Measurements from ENCODE around the gene DUT.
"Not testable (repeated sequence)": the region's sequence is repeated elsewhere in the genome, so short reads cannot be mapped to it uniquely, and the experiment has no call there.

The DUT gene

DNA sequence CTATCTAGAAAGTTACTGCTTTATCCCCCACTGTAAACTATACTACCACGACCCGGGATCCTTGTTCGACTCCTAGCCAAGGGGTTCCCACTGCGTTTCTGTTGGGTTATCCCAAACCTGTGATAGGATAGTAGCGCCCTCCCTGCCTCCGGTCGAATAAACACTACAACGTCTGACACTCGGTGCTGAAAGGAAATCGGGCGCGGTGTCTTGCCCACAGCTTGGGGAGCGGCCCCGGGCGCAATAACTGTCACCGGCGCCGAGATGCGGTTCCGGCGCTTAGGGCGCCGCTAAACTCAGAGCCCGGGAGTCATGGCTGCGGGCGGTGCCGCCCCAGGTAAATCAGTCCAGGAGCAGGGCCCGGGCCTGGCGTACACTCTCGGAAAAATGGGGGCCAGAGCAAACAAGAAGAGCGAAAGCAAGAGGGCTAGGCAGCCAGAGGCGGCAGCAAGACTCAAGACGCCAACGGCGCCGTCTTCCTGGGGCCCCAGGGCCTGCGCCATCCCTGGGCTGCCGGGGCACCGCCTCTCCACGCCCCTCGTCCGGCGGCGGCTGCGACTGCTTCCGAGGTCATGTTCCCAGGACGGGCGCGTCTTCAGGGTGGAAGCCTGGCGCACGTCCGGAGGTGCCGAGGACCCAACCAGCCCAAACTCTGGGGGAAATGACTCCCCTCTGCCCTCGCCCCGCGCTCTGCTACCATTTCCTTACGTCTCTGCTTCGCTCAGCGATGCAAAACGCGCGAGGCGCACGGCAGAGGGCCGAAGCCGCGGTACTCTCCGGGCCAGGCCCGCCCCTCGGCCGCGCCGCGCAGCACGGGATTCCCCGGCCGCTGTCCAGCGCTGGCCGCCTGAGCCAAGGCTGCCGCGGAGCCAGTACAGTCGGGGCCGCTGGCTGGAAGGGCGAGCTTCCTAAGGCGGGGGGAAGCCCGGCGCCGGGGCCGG lies at the start of gene DUT:
Gene DUT (plus strand): TSS at position 575 of the 941 bp plus-strand sequence. CDS start 87 bp downstream, at position 662.
- peak; percentile 74 to 81 for DNase-seq

DNA sequence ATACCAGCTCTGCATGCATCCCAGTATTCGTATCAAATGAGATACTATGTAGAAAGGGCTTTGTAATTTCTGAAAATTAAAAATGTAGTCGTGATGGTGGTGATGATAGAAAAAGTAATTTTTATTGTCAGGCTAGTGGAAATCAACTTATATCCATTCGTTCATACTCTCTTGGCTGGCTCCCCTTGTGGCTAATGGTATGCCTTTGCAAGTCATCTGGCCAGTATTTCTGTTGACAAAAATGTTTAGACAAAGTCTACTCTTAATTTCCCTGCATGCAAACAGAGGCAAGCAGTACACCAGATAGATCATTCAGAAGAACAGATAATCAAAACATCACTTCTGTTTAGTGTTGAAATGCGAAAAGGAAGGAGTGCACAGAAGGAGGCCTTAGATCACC lies 49.6 kb upstream of the DUT start:
- DNase-seq, result no peak

DNA sequence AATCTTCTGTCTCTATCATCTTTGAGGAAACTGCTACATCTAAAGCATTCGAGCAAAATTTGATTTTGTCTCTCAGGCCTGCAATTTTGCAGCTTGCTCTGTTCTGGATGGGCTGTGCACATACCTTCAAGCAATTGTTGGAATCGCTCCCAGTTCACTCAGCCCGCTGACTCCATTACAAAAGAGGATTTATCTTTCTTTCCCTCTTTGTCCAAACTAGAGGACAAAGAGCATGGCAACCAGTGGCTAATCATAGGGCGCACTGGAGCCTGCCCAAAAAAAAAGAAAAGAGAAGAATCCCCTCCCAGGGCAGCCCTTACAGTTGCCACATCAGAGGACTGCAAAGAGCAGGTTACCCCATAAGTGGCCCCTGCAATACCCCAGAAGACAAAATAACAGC lies 49.0 kb upstream of the DUT start:
- DNase-seq, result no peak

DNA sequence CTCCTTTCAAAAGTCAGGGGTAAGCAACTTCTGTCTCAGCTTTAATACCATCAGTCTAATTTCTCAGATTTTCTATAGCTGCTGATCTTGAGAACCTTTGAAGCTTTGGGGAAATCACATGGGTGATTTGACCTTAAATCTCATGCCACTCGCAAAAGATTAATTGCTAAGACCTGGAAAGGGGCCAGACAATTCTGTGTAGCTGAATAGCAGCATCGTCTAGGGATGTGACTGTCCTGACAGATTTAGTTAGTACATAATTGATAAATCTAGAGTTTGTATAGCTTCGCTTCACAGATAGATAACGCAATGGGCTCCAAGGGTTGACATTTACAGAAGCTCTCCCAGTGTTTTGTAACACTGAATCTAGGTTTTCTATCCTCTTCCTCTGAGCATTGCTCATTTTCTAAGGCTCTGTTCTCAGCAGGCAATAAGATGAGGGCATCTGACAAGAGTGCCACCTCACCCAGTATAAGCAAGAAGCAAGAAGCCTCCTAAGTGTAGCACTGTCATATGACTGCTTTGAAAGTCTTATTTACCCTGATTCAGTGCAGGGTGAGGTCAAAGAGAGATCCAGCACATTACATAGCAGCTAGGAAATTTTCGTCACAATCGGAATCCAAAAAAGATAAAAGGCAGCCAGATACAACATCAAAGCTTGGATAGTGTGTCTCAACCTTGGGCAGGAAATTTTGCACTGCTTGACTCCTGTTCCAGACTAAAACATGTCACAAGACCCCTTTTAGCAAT lies 47.7 kb upstream of the DUT start:
- DNase-seq, result no peak

DNA sequence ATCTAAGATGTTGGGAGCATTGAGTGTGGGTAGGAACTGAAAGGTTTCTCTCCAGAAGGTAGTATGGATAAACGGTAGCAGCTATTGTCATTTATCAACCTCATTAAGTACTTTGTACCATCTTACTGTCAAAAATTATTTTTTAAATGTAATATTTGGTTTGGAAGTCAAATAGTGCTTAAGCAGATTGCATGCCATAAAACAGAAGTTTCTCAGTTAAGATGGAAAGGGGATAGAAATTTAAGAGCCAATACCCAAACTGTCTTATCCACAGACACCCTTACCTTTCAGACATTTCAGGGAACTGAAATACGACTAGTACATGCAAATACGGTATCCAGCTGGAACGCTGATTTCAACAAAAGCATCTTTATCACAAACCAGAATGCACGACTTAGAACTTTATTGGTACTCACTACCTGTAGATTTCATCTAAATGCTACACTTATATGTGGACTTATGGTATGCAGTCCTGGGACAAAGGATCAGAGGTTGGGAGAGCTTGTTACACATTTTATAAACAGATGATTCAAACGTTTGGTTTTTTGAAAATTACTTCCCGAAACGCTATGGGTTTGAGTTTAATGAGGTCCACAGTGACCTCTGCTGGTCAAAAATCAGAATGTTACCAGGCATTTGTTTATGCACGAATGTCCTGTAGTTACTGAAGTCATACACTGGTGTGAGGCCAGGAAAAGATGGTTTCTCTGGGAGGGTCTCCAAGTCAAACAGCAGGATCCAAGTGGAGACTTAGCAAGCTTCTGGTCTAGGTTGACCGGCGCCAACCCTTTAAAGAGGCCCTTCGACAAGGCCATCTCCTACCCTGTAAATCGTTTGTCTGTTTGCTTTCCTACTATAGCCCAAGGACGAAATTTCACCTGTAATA lies 45.7 kb upstream of the DUT start:
- peak; percentile 25 to 61 for DNase-seq

DNA sequence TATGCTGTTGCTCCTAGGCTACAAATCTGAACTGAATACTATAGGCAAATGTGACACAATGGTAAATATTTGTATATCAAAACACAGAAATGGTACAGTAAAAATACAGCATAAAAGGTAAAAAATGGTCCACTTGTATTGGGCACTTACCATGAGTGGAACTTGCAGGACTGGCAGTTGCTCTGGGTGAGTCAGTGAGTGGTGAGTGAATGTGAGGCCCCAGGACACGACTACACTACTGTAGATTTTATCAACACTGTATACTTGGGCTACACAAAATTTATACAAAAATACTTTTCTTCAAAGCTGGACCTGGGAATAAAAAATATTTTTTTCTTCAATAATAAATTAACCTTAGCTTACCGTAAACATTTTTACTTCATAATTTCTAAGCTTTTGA lies 41.6 kb upstream of the DUT start:
- no peak for DNase-seq

DNA sequence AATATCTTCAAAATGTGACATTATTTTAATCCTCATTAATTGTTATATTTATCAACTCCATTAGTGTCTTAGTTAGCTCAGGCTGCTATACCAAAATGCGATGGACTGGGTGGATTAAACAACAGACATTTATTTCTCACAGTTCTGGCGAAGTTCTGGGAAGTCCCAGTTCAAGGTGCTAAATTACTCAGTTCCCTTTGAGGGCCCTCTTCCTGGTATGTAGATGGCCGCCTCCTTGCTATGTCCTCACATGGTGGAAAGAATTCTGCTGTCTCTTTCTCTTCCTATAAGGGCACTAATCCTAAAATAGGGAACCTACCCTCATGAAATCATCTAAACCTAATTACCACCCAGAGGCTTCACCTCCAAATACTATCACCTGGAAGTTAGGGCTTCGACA lies 38.8 kb upstream of the DUT start:
- no peak for DNase-seq

DNA sequence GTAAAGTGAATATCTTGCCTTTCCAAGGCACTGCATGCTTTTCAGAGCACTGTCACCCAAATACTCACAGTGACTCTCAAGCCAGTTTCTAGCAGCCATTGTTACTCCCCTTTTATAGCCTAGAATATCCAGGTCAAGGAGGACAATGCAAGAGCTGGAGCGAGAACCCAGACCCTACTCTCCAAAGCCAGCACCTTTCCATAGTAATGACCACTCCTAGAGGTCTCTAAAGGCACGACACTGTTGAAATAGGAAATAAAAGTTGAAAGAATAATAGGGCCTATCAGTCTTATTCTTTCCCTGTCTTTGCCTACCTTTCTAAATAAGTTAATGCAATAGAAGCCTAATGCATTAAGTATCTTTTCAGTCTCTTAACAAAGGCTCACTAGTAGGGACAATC lies 33.6 kb upstream of the DUT start:
- no peak for DNase-seq

DNA sequence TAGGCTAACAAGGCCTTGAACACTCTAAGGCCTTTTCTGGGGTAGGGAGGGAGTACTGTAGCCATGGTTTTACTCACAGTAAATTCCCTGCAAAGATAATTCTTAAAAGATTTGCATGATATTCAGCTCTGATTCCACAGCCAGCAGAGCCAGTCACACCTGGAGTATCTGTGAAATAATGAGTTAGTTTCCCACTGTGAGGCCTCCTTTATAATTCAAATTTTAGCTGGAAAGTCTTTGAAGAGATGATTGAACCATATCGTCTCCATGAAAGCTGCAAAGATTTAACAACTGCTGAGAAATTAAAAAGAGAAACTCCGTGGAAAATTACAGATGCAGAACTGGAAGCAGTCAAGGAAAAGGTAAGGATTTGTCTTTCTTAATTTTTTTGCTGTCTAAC lies 32.3 kb upstream of the DUT start:
- DNase-seq, result no peak

DNA sequence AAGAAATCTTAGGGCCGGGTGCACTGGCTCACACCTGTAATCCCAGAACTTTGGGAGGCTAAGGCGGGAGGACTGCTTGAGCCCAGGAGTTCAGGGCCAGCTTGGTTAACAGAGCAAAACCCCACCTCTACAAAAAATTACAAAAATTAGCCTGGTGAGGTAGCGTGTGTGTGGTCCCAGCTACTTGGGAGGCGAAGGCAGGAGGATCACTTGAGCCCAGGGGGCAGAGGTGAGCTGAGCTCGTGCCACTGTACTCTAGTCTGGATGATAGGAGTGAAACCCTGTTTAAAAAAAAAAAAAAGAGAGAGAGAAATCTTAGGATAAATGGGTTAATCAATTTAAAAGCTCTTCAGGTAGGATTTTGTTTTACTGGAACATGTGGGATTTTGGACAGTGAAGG lies 31.2 kb upstream of the DUT start:
- DNase-seq, result no peak

DNA sequence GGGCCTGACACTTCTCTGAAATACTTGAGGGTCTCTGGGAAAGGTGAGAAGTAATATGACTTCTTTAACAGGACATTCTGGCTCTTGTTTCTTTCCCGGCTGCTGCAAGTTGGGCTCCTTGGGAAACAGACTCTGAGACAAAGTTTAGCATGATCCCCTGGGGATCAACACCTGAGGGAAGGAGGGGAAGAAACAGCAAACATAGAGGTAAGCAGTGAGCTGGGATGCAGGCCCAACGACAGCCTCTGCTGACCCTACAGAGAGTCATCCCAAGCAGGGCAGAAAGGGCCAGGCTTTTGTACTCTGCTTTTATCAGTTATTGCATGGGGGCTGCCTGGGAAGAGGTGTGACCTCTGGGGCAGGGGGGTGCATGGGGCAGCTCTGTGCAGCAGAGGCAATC lies 26.8 kb upstream of the DUT start:
- no peak for DNase-seq

DNA sequence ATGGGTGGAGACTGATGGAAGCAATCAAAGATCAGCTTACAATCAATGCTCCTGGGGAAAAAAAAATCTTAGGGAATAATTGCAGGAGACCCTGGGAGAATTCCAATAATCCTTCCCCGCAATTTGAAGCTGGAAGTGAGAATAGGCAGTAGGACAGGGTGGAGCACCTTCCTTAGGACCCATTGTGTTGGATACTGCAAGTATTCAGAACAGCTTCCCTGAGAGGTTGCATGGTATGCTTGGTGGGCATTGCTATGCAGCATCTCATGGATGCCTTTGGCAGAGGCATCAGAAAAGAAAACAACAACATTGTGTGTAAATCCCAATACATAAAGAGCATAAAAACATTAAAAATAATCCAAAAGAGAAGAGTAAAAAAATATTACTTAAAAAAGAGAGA lies 24.6 kb upstream of the DUT start:
- DNase-seq, result no peak

DNA sequence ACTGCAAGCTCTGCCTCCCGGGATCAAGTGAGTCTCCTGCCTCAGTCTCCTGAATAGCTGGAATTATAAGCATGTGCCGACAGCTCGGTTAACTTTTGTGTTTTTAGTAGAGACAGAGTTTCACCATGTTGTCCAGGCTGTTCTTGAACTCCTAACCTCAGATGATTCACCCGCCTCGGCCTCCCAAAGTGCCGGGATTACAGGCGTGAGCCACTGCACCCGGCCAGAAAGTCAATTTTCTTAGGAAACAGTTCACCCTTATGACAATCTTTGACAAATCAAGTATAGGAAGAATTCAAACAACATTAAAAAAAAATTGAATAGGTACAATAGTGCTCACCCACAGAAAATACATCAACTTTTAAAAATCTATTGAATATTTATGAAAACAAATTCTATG lies 23.6 kb upstream of the DUT start:
- DNase-seq, result no peak

DNA sequence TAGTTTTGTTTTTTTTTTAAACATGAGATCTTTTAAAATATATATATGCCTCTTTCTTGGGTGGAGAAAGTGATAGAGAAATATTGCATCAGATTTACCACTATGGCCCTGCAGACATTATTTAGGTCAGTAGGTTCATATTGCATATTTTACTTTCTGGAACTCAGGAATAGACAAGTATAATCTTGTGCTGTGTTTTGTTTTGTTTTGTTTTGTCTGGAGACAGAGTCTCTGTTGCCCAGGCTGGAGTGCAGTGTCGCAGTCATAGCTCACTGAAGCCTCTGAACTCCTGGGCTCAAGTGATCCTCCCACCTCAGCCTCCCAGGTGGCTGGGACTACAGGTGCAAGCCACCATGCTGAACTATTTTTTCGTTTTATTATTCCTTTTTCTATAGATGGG lies 21.5 kb upstream of the DUT start:
- DNase-seq, result no peak

DNA sequence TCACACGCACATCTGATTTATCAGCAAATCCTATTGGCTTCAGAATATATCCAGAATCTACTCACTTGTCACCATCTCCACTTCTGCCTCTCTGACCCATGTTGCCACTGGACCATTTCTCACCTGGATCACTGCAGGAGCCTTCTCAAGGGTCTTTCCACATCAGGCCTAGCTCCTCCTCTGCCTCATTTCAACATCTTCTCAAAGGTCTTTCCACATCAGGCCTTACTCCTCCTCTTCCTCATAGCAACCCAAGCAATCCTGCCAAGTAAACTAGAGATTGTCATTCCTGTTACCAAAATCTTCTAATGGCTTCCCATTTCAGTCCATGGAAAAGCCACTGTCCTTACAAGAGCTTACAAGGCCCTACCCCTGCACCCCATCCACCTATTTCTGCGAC lies 18.0 kb upstream of the DUT start:
- no peak for DNase-seq

DNA sequence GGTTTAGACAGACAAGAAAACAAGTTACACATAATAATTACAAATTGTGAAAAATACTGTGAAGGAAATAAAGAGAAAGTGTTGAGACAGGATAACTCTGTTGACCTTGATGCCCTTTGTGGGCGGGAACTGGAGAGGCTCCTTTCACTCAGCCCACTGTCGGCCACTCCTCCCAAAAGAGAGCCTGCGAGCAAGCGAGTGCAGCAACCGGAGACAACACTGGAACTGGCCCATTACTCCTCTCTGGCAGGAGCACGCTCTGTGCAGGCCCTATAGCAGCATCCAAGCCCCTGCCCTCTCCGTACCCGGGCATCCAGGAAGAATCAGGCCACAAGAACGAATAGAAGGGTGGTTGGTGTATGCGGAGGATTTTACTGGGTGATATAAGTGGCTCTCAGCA lies 16.2 kb upstream of the DUT start:
- no peak for DNase-seq

DNA sequence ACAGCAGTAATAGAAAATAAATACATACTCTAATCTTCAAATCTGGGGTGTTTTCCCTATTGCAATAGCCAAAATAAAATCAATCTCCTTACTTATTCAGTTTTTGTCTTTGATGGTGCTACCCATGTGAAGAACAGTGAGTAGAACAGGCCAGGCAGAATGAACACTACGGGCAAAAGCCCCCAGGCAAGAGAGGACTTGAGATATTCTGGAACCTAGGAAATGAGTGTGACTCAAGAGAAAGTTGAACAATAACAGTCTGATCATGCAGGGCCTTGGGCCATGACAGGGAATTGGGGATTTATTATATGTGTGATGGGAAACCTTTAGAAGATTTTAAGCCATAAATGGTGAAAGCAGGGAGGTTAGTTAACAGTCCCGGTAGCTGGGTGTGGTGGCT lies 14.0 kb upstream of the DUT start:
- no peak for DNase-seq

DNA sequence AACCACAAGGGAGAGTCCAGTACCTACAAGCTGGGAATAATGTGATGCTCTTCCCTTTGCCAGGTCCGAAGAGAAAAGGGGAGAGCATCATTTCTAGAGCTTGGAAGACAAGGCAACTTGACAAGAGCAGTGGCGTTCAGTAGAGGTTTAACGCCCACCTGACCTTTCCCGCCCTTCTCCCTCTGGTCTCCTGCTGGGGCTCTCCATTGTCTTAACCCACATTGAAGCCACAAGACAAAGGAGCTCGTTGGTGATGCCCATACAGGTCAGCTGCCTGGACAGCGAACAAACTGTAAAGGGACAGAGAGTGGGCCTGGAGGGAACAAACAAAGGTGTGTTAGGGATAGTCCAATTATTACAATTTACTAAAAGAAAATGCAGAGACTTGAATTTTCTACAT lies 13.1 kb upstream of the DUT start:
- DNase-seq, result no peak

DNA sequence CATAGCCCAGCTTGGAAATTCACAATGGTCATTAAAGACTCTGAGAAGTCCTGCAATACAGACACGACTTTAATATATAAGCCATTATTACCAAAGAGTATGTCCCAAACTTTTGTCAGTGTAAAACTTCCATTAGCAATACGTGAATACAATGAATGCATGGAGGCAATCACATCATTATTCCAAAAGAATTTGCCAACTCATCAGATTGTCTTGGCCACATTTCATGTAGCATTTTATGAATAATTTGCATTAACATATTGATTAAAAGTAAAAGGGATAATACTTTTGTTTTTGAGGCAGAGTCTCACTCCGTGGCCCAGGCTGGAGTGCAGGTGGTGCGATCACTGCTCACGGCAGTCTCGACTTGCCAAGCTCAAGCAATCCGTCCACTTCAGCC lies 7.9 kb upstream of the DUT start:
- no peak for DNase-seq

DNA sequence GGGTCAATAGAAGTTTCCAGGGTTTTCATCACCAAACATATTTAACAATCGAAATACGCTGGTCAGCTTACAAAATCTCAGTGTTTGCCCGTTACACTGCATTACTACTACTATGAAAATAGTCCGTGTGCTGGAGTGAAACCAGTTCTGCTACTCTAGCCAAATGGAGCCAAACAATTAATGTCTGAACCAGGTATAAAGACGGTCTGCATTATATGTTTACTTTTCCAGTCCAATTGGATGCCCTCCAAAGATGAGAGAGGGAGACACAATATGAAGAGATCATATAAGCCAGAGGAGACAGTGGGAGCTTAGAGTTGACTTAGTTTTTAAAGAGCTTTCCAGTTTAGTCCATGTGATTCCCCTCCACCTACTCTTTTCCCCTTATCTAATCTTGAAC lies 6.3 kb upstream of the DUT start:
- DNase-seq, result no peak

DNA sequence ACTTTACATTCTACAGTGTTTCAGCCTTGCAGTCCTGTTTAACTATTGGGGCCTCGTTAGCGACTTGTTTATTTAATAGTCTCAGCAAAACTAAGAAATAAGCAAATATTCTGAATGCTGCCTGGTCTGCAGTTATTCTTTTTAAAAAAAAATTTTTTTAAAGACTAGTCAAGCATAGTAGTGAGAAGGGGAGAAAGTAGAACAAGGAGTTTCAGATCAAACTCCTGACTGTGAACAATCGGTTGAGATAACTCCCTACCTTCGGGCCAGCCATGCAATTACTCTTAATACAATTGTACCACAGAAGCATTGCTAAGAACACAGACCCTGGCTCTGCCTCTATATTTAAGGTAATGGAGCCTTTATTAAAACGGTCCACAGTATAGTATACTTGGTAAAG lies 5.8 kb upstream of the DUT start:
- DNase-seq, result no peak

DNA sequence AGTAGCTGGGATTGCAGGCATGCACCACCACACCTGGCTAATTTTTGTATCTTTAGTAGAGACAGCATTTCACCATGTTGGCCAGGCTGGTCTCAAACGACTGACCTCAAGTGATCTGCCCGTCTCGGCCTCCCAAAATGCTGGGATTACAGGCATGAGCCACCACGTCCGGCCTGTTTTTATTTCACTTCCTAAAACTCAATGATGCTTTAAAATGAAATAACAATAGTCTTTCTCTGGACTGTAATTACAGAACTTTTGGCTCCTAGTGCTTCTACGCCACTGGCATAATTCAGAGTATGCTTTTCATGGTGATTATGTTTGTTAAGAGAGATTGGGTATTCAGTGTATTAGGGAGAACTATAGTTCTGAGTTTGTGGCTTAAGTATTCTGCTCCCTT lies 5.0 kb upstream of the DUT start:
- not testable (repeated sequence) for DNase-seq

DNA sequence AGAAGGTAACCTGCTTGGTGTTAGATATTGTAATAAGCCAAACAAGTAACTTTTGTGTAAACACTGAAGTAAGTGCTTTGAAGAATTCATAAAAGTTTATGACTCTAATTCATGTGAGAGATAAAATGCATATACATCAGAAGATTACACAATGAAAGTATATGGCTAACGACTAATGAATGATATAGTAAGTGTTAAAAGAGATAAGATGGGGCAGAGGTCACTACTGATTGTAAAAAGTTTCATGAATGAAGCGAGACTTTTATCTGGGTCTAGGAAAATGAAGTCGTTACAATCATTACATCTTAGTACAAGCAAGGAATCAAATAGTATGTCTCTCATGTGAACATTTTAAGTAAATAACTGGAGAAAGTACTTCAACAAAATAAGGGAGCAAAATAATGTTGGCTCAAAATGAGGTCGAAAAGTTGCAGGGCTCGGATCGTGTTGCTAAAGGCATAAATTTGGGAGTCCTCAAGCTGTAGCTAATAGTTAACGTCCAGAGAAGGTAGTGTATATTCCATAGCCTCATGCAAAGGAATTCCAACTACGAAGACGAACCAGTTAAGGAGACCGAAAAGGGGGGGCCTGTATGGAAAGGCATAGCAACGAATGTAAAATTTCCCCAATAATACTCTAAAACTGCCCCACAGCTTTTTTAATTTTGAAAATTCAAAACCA lies 984 bp upstream of the DUT start:
- DNase-seq, result no peak
